HAP-1 (cell line): ENCODE data around the gene KCNC1.

Experiments
- DNase-seq, 2 experiments: peaks; one replicate each; pipeline ENCODE4 v3.0.0-alpha.2; 2016 to 2020; ENCODE audit warnings: low spot score in 2 of 2
- H3K27me3 ChIP-seq: fragments of 250-450 bp; sonication (Bioruptor Pico); 2 replicates; pipeline ENCODE4 v1.5.1; 2020; ENCODE audit warnings: low read depth, mild to moderate bottlenecking, moderate library complexity
- H3K36me3 ChIP-seq: fragments of 250-450 bp; sonication (Bioruptor Pico); replicated peaks from 2 replicates; pipeline ENCODE4 v1.5.1; 2020; ENCODE audit warnings: mild to moderate bottlenecking
- H3K4me1 ChIP-seq: fragments of 250-450 bp; sonication (Bioruptor Pico); 2 replicates; pipeline ENCODE4 v1.5.1; 2020; ENCODE audit warnings: mild to moderate bottlenecking
- H3K4me3 ChIP-seq: fragments of 250-450 bp; sonication (Bioruptor Pico); 2 replicates; pipeline ENCODE4 v1.5.1; 2020; ENCODE audit warnings: mild to moderate bottlenecking, moderate library complexity
- H3K9me3 ChIP-seq: fragments of 250-450 bp; sonication (Bioruptor Pico); 2 replicates; pipeline ENCODE4 v1.5.1; 2020; ENCODE audit warnings: mild to moderate bottlenecking, moderate library complexity
- in situ Hi-C: fragments of 300-500 bp; cut with MboI; formaldehyde crosslinking; loops from 3 replicates; pipeline ENCODE4 v1.14.3; 2020; ENCODE audit warnings: low sequenced_read_pairs, inconsistent platforms, mixed read lengths

Gene KCNC1

DNA sequence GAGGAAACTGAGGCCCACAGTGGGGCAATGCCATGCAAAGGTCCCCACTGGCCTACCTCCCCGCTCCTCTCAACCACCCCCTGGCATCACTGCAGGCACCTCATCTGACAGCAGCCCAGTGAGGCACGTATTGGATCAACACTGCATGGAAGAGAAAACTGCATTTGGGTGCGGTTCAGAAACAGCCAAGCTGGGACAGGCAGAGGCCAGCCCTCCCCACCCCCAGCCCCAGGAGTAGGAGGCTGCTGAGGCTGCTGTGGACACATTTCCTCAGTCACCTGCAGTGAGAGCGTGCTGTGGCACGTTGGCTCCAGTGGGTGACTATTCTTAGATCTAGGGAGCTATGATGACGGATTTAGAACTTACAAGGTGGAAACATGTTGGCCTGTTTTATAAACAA lies 63.7 kb downstream of the KCNC1 start:
- in situ Hi-C loops = no loop called here
- DNase-seq = no peak

DNA sequence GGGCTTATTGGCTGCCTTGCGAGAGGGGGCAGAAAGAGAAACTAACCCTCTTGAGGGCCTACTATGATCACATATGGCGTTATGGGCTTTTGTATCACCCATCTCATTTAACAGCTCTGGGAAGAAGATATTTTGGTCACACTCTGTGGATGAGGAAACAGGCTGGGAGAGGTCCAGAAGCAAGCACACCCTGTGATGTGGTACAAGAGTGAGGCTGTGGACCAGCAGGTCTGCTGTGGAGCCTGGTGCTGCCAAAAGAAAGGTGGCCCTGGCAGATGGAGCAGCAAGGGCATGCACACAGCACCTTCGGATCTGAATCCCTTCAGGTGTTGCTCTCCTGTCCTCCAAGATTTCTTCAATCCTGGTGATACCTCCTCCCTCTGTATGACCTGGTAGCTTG lies 64.1 kb downstream of the KCNC1 start:
- in situ Hi-C loops = no loop called here
- Histone ChIP-seq H3K36me3 (no peaks in the 10 kb centered on the region), H3K4me3 (no peak overlapping the region), H3K27me3 (no peaks in the 10 kb centered on the region), H3K4me1 (no peaks in the 10 kb centered on the region), H3K9me3 (no peaks in the 10 kb centered on the region)
- no peak for DNase-seq

More for the DNA sequence above, 63.7 kb downstream of the KCNC1 start:
- H3K9me3 ChIP-seq = no peaks in the 10 kb centered on the region
- H3K36me3 ChIP-seq = no peaks in the 10 kb centered on the region
- H3K4me3 ChIP-seq = no peak overlapping the region
- no peaks in the 10 kb centered on the region for H3K4me1 ChIP-seq
- no peaks in the 10 kb centered on the region for H3K27me3 ChIP-seq

DNA sequence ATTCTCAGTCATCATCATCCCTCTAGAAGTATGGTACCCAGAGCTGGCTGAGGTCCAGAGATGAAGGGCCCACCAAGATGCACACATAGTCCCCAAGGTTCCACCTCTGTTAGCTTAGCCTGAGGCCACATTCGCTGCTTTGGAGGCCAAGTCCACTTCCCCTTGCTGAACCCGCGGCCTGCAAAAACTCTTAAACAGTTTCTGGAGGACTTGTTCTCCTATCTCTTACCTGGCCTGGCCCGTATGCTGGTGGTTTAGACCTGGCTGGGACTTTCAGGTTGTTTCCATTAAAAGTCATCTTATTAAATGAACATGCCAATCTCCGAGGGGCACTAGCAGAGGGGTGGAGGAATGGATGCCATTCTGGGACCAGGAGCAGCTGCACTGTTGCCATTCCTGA lies 64.6 kb downstream of the KCNC1 start:
- no peaks in the 10 kb centered on the region for H3K4me1 ChIP-seq
- H3K27me3 ChIP-seq = no peaks in the 10 kb centered on the region
- H3K36me3 ChIP-seq = no peaks in the 10 kb centered on the region
- no peak for DNase-seq
- no peaks in the 10 kb centered on the region for H3K9me3 ChIP-seq
- H3K4me3 ChIP-seq = no peak overlapping the region
- in situ Hi-C loops = no loop called here

DNA sequence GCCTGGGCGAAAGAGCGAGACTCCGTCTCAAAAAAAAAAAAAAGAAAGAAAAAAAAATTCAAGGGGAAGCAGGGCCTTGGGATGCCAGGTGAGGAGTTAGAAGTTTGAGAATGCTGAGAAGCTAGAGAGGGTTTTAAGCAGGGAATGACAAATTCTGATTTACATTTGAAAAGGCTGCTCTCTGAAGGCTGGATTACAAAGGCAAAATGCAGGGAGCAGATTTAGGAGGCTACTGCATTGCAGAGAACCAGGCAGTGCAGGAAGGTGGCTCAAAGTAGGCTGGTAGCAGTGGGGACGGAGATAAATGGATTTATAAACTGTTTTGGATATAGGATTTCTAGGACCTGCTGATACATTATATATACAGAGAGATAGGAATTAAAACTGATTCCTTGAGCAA lies 66.6 kb downstream of the KCNC1 start:
- H3K4me3 ChIP-seq = no peak overlapping the region
- peak; percentile 39 to 82 for DNase-seq
- no peaks in the 10 kb centered on the region for H3K4me1 ChIP-seq
- H3K36me3 ChIP-seq = no peaks in the 10 kb centered on the region
- in situ Hi-C loops = no loop called here
- H3K27me3 ChIP-seq = no peaks in the 10 kb centered on the region
- H3K9me3 ChIP-seq = no peaks in the 10 kb centered on the region

DNA sequence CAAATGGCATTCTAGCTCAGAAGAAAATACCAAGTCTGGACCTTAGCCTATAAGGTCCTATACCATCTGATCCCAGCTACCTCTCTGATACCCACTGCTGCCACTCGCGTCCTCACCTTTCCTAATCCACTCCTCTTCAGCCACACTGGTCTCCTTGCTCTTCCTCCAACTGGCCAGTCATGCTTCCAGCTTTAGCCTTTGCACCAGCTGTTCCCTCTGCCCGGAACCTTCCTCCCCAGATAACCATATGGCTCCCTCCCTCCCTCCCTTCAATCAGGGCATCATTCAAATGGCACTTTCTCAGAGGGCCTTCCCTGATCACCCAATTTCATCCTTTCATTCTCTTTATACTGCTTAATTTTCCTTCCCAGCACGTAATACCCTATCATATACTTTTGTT lies 67.9 kb downstream of the KCNC1 start:
- in situ Hi-C loops = no loop called here
- H3K36me3 ChIP-seq = no peaks in the 10 kb centered on the region

DNA sequence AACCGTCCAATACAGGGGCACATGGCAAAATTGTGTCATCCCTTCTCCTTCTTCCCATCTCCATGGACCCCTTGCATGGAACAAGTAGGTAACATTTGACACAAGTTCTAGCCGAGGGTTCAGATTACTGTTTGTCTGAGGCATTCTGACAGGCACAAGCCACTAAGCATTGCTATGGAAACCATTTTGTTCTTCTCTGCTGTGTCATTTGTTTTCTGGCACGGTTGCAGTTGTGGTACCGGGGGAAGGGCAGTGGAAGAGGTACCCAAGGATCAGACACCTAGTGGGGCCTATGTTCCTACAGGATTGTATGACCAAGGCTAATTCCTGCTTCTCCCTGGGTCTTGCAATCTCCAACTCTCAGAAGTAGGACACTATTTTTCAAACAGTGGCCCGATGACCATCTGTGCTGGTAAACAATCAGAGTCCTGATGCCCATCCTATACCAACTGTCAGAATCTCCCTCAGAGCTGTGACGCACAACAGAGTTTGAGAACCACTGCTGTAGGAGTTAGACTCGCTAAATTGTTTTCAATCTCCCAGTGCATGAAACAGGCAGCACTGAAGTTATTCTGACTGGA lies 69.3 kb downstream of the KCNC1 start:
- no peaks in the 10 kb centered on the region for H3K36me3 ChIP-seq
- H3K4me3 ChIP-seq = no peak overlapping the region
- H3K4me1 ChIP-seq = no peaks in the 10 kb centered on the region
- DNase-seq = no peak
- no peaks in the 10 kb centered on the region for H3K9me3 ChIP-seq
- no peaks in the 10 kb centered on the region for H3K27me3 ChIP-seq
- in situ Hi-C loops = no loop called here

More for the DNA sequence above, 67.9 kb downstream of the KCNC1 start:
- no peak for DNase-seq
- H3K4me1 ChIP-seq = no peaks in the 10 kb centered on the region
- no peaks in the 10 kb centered on the region for H3K9me3 ChIP-seq
- H3K4me3 ChIP-seq = no peak overlapping the region
- H3K27me3 ChIP-seq = no peaks in the 10 kb centered on the region

DNA sequence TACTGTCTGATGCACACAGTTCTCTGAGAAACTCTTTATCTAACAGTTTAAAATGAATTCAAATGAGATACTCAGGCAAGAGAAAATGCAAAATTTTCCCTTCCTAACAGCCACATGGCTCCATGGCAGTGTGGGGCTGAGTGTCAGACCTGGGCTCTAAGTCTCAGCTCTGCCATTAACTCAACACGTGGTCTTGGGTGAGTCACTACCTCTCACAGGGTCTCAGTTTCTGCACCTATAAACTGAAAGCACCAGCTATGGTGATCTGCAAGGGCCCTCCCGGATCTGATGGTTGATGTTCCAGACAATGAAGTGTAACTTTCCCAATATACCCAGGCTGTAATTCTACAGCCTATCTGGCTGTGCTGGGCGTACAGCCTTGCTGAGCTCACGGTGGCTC lies 70.5 kb downstream of the KCNC1 start:
- Histone ChIP-seq H3K36me3 (no peaks in the 10 kb centered on the region), H3K9me3 (no peaks in the 10 kb centered on the region), H3K4me1 (no peaks in the 10 kb centered on the region), H3K4me3 (no peak overlapping the region), H3K27me3 (no peaks in the 10 kb centered on the region)
- no peak for DNase-seq
- in situ Hi-C loops = no loop called here

DNA sequence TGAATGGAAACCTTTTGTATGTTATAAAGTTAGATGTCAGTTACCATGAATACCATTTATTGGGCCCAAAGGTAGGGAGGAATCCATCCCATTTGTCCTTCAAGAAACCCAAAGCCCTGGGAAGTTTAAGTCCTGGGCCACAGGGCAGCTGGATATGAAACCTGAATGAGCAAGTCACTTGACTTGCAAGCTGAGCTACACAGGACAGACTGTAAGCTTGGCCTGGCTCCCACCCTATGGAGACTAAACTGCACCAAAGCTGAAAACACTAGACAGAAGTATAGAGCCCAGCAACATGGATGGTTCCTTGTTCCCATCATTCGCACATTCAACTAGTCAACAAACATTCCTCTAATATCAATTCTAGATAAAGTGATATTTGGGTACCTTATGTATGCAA lies 71.3 kb downstream of the KCNC1 start:
- DNase-seq = no peak
- in situ Hi-C loops = no loop called here

DNA sequence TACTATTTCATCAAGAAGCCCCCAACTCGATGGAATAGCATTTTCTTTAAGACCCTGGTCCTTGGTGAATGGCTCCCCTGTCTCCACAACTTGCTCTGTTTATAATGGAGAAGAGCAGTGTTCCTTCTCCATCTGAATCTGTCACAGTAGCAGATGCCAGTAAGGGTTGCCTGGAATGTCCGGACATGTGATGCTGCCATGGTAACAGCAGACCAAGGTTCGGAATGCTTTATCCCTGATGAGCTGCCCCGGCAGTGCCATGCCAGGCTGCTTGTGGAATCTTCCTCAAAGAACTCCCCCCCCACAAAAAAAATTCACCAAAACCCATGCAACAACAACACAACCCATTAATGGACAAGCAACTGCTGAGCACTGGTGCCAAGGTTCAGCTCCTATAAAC lies 72.5 kb downstream of the KCNC1 start:
- in situ Hi-C loops = no loop called here
- no peaks in the 10 kb centered on the region for H3K9me3 ChIP-seq

More for the DNA sequence above, 71.3 kb downstream of the KCNC1 start:
- no peaks in the 10 kb centered on the region for H3K4me1 ChIP-seq
- no peak overlapping the region for H3K4me3 ChIP-seq
- H3K36me3 ChIP-seq = no peaks in the 10 kb centered on the region
- H3K27me3 ChIP-seq = no peaks in the 10 kb centered on the region
- H3K9me3 ChIP-seq = no peaks in the 10 kb centered on the region

DNA sequence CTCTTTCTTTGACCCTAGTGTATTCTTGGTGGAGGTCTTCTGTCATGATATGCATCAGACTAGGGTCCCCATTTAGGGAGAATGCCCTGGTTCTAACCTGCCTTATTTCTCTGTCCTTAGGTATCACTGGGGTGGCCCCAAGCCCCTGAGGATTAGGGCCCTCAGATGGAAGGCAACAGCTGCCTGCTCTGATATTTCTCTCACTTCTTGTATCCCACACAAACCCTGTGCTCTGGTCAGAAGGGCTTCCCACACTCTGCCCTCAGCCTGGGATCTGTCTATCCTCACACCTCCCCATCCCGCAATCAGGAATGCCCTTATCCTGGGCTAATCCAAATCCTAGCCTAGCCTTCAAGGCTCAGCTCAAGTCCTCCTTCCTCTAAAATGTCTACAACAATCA lies 75.5 kb downstream of the KCNC1 start:
- no peak for DNase-seq
- no peaks in the 10 kb centered on the region for H3K4me1 ChIP-seq
- no peaks in the 10 kb centered on the region for H3K27me3 ChIP-seq
- no peak overlapping the region for H3K4me3 ChIP-seq
- H3K9me3 ChIP-seq = no peaks in the 10 kb centered on the region
- H3K36me3 ChIP-seq = no peaks in the 10 kb centered on the region
- in situ Hi-C loops = no loop called here

More for the DNA sequence above, 72.5 kb downstream of the KCNC1 start:
- Histone ChIP-seq H3K4me3 (no peak overlapping the region), H3K4me1 (no peaks in the 10 kb centered on the region), H3K36me3 (no peaks in the 10 kb centered on the region), H3K27me3 (no peaks in the 10 kb centered on the region)
- no peak for DNase-seq

DNA sequence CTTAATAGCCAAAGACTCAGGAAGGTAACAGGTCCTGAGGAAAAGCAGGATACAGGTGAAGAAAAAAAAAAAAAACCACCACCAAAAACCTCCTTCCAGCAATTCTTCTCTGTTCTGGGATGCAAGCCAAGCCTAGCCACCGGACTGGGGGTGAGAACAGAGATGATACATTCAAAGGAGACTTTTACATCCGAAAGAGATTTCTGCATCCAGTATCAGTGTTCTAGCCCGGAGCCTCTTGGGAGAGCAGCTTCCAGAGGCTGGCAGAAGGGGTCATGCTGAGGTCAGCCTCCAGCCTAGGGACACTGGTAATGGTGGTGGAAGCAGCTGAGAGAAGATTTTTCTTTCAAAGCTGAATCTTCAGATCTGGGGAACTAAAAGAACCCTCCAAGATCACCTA lies 76.2 kb downstream of the KCNC1 start:
- H3K36me3 ChIP-seq = no peaks in the 10 kb centered on the region
- H3K9me3 ChIP-seq = no peaks in the 10 kb centered on the region
- H3K4me1 ChIP-seq = no peaks in the 10 kb centered on the region
- DNase-seq = no peak
- H3K27me3 ChIP-seq = no peaks in the 10 kb centered on the region
- H3K4me3 ChIP-seq = no peak overlapping the region
- in situ Hi-C loops = no loop called here

DNA sequence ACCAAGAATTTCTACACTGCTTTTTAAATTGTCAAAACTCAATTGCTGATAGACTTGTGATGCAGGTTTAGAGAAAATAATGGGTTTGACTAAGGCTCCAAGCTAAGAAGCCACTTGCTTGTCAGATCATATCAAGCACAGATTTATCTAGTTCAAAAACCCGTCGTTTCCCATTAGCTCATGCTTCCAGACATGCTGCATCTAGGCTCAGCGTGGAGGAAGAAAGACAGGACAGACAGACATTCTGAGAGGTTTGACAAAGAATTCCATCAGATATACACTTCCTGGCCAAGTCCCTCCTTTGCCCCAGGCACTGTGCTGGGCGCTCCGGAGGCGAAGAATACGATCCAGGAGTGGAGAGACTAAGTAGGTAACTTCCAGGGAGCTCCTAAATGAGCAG lies 76.8 kb downstream of the KCNC1 start:
- H3K9me3 ChIP-seq = no peaks in the 10 kb centered on the region
- no peak overlapping the region for H3K4me3 ChIP-seq
- in situ Hi-C loops = no loop called here
- H3K36me3 ChIP-seq = no peaks in the 10 kb centered on the region
- H3K27me3 ChIP-seq = no peaks in the 10 kb centered on the region
- no peaks in the 10 kb centered on the region for H3K4me1 ChIP-seq
- no peak for DNase-seq

DNA sequence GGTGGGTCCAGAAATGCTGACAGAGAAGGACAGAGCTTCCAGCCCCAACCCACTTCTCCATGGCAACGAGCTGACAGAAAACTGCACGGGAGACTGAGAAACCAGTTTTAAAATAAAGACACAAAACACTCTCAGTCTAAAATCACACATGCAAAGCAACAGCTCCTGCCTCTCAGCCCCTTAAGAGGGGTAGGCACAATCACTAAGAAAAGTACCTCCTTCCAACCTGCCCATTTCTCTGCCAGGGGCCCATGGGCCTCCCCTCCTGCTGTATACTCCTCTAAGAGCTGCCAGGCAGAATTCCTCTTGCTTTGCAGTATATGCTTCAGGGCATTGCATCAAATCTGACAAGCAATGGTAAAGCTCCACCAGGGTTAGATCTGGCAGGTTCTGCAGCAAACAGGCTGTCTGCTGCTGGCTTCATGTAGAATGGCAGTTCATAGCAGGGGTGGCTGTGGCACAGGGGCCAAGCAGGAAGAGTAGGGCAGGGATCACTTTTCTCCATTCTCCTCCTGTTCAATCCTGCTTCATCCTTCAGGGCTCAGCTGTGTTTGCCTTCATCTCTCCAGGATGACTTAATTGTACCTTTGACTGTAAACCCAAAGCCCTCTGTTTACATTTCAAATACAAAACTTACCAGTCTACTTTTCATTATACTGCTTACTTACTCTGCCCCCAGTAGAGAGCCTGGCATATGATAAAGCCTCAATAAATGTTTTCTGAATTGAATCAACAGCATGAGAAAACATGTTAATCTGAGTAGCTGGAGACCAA lies 77.7 kb downstream of the KCNC1 start:
- Histone ChIP-seq H3K36me3 (no peaks in the 10 kb centered on the region), H3K4me1 (no peaks in the 10 kb centered on the region), H3K9me3 (no peaks in the 10 kb centered on the region), H3K27me3 (no peaks in the 10 kb centered on the region), H3K4me3 (no peak overlapping the region)
- no peak for DNase-seq
- in situ Hi-C loops = no loop called here

DNA sequence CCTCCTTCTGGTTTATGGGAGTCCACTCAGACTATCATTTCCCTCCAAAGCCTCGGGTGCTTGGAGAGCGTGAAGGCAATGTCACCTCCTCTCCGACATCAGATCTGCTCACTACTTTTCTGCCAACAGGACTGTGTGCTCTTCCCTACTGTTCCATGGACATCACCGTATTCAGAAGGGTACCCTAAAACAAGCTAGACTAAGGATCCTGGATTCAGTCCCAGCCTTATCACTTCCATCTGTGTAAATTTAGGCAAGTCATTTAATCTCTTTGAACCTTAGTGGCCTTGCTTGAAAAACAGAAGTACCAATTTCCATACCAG lies 78.2 kb downstream of the KCNC1 start:
- Histone ChIP-seq H3K4me1 (no peaks in the 10 kb centered on the region), H3K4me3 (no peak overlapping the region), H3K36me3 (no peaks in the 10 kb centered on the region), H3K9me3 (no peaks in the 10 kb centered on the region), H3K27me3 (no peaks in the 10 kb centered on the region)
- in situ Hi-C loops = no loop called here
- DNase-seq = no peak
